C4-2B (cell line): ENCODE results near the gene TMEM192.

Source experiments
- H3K27ac ChIP-seq: fragments of 450-650 bp; 2 replicates; pipeline ENCODE4 v1.5.1; 2017
- CTCF ChIP-seq: fragments of 450-650 bp; conservative IDR thresholded peaks from 2 replicates; pipeline ENCODE4 v1.5.1; 2017; ENCODE audit warnings: mild to moderate bottlenecking
- ZFX ChIP-seq: fragments of 450-650 bp; IDR thresholded peaks from 2 replicates; pipeline ENCODE4 v1.6.1; 2017

TMEM192 gene

DNA sequence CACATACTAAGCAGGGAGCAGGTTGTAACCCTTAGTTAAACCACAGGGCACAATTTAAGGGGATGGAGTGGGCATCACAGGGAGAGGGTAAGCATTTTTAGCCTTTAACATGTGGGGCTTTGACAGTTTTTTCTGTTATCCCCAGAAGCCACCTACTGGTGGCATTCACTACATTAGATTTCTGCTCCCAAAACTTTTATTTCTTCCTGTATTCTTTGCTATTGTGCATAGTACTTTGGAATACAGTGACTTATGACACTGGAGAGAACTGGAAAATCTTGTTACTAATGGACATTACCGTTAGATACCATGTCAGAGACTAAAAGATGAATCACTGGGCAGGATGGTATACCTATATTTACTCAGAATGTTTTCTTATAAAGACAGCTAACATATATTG is 51.7 kb downstream of the TMEM192 start:
- TF ChIP-seq CTCF (peak; percentile 42), ZFX (no peak)
- H3K27ac ChIP-seq, result no peak overlapping the region

GRCh38 chr4:165059386-165059785 is 53.3 kb downstream of the TMEM192 start:
- TF ChIP-seq ZFX (no peak), CTCF (no peak)
- H3K27ac ChIP-seq, result no peak overlapping the region

GRCh38 chr4:165058666-165059065 is 54.0 kb downstream of the TMEM192 start:
- H3K27ac ChIP-seq, result no peak overlapping the region
- TF ChIP-seq CTCF (no peak), ZFX (no peak)

DNA sequence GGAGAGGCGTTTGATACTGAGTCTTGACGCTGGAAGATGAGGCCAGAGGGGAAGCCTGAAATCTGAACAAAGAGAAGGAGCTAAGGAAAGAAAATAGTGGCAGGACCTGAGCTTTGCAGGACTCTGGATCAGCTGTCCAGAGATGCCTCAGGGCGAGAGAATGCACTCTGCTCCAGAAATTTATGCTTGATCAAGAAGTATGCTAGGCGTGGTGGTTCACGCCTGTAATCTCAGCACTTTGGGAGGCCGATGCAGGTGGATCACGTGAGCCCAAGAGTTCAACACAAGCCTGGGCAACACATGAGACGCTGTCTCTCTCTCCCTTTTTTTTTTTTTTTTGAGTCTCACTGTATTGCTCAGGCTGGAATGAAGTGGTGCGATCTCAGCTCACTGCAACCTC is 57.1 kb downstream of the TMEM192 start:
- H3K27ac ChIP-seq, result no peak overlapping the region
- TF ChIP-seq CTCF (no peak), ZFX (no peak)

- TF ChIP-seq CTCF (no peak), ZFX (no peak)
- H3K27ac ChIP-seq, result no peak within 1 kb of the TSS
Observed at GRCh38 chr4:165053645-165054044, 59.0 kb downstream of the TMEM192 start, which contains the start of gene TRIM75. Gene TRIM75 (plus strand): TSS chr4:165053866. CDS start chr4:165059148, 5,282 bp downstream.

DNA sequence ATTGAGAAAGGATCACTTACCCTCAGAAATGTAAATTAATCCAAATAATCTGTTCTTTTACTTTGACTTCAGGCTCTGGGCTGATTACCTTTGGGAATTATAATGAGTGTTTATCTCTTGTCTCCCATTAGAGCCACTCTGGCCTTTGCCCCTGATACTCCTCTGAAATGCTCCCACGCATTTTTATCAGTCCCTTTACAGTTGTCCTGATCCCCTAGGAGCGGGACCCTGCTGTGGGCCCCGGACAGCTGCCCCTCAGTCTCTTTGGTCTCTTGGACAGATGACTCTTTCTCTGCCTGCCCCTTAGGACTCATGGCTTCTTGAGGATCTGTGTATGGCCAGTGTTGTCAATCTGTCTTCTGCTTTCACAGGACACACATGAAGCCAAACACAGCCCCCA is 60.0 kb downstream of the TMEM192 start:
- TF ChIP-seq CTCF, result no peak
- no peak for TF ChIP-seq ZFX
- H3K27ac ChIP-seq, result no peak overlapping the region

- H3K27ac ChIP-seq, result no peak overlapping the region
- no peak for TF ChIP-seq CTCF
- TF ChIP-seq ZFX, result no peak
Observed at GRCh38 chr4:165048170-165048569, 64.5 kb downstream of the TMEM192 start.
